ENCODE data around the gene MET. TPM values are rescaled to one million over a fixed set of nuclear protein-coding genes. Genes with fewer than 3 reads are reported as not detected.

The MET gene
- total RNA-seq, 1 donor from 2014 or later: 59.4 TPM

DNA sequence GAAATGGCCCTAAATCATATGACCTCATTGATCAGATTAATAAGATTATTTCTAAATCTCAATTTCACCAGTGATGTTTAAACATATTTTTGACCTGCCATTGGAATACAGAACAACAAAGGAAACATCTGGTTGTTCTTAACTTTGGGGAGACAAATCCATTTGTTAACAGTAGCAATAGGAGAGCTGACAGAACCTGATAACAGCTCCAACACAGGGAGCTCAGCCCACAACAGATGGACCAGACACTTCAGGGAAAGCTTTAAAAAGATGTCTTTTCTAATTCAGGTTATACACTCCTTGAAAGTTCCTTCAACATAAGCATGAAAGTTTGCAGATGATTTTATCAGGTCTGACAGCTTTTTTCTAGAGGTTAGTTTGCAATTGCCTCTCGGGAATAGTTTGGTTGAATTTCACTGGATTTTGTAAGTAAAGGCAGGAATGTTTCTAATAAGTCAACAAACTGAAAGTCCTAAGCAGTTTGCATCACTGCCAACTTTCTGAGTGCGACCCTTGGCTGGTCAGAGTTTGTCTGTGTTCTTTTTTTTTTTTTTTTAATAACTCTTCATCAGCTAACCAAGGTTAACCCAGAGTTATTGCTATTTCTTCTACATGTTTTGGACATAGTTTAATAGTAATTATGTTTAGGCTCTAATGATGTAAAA is 6.5 kb upstream of the MET start:
- DNase-seq (ENCODE audit: low spot score): no peak

DNA sequence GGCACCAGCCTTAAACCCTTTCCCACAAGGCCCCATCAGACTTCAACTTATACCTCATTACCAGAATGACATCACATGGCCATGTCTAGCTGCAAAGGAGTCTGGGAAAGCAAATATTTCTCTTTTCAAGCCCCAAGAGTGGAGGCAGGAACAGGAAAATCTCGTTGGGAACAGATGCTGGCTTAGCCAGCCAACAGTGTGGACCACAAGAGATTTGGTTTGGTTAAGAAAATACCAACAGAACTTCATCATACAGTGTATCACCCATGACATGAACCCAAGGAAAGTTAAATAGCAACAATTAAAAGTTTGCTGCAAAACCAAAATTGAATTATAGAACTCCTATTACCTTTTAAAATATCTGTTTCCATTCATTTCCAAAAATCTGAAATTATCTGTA is 2.2 kb upstream of the MET start:
- DNase-seq (ENCODE audit: low spot score): no peak

DNA sequence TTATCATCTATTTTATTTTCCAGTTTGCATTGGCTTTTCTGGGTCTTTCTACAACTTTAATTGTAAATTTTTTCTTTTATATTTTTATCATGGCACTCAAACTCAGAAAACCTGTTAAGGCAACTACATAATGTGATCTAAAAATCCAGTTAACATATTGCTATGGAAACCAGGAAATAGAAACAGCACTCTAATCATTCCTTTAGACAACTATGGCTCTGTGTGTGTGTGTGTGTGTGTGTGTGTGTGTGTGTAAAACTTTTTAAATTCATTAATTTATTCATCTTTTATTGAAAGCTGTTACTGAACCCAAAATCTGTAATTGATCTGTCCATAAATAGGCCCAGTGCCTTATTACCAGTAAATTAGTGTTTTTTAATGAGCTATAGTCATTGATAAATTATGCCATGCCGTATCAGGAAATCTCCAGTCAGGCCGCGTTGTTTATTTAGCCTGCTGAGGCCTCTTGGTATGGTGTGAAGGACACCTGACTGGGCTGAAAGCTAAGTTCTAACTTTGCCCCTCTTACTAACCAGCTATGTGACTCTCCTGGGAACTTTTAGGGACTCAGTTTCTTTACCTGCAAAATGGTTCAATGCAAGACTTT is 1.5 kb upstream of the MET start:
- no peak for DNase-seq (ENCODE audit: low spot score)

DNA sequence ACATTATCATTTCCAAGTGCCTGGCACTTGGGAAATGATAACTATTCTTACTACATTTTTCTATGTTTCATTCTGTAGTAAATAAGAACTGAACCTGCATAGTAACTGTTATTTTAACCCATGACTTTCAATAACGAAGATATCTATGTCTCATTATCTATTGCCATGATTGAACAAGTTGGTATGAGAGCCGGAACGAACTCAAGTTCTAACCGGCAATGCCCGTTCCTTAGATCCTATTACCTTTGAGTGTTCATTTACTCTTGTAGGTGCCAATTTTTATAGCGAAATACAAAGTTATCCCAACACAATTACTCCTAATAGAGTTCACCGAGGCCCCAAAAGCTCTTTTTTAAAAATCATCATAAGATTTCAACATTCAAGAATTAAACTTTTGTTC is 885 bp upstream of the MET start:
- DNase-seq (ENCODE audit: low spot score): no peak

DNA sequence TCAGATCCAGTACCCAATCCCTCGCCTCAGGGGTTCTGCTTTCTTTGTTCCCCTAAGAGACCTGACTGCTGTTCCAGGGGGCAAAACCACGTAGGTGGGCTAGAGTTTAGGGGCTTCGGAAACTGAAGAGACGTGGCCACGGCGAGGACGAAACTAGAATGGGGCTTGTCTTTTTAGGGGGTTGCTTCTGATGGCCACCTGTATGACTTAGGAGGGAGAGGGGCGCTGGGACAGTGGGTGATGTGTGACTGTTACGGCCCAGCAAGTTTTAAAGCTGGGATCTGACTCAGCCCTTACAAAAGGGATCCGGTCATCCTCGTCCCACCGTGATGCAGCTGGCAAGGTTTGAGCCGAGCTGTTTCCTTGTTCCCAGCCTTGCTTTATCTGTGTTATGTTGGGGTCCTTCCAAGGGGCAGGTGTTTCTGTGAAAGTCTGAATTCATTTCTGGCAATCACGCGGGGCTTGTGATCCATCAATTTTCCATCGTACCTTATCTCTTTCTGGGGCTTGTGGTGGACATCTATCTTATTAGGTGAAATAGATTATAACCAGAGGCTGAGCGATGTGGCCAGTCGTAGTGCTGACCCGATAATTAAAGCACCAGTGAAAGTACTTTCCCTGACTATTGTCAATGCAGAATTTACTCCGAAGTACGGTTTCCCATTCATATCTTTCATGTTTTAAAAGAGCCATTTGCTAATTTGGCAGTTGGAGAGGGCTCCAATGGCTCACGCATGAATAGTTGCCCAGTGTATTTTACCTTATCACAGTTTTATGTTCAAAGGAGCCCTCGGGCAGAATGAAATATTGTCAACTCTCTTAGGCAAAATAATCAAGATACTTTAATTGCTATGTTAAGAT is 830 bp downstream of the MET start:
- no peak for DNase-seq (ENCODE audit: low spot score)

DNA sequence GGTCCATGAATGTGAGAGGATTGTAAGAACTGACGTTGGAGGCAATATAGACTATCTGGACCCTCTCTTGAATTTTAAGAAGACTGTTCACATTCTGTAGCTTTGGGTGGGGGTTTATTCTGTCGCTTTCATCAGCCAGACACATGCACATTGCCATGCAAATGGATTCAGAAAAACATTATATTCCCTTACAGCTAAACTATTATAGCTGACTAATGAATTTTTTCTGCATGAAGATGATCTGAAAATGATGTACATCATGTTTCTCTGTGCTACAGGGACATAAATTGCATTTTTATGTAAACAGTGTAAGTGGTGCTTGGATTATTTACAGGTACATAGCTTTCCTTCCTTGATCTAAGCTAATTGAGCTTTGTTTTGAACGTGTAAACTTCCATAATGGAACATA is 1.5 kb downstream of the MET start:
- DNase-seq (ENCODE audit: low spot score): no peak

DNA sequence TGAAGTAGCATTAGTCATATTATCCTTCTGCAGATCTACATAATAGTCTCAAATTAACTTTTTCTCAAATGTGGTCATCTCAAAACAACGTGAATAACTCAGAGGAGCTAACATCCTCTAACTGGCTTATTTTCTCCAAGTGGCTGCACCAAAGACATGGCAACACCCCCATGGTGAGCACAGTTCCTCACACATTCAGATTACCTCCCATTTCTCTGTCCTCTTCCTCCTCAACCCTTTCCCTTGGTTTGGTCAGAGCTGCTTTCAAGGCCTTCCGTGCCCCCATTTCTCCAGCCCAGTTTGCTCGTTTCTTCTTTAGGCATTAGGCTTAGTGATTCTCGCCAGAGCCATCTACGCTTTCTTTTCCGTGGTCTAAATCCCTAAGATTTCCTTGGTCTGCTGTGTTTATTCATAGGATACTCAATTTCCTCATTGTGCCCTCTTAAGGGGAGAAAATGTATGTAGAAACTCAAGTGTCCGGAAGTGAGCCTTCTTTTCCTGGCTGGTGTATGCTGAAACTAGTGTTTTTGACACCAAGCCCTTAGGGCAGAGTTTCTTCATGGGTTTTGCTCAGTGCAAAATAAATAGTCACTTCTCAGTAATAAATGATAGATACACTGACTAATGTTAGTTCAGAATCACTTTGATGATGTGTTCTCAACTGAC is 2.6 kb downstream of the MET start:
- no peak for DNase-seq (ENCODE audit: low spot score)

DNA sequence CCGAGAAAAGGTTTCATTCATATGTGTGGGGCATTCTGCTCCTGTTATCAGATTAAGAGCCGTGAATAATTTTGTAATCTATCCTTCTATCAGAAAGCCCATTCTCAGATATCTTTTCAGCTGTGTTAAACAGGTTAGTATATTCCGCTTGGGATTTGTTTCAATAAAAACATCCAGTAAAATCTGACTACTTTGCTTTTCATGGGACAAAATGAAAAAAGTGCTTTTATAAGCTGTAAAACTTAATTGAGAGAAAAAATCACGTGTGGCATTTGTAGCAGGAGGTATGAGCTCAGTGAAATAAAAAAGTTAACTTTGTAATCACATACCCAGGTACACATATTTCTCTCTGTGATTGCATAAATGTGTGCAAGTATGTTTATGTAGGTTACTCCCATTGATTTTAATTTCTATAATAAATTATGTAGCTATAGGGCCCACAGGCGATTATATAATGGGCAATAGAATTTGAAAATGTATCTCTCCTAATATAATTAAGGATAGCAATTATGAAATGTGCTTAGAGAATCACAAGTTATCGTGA is 3.9 kb downstream of the MET start:
- no peak for DNase-seq (ENCODE audit: low spot score)

DNA sequence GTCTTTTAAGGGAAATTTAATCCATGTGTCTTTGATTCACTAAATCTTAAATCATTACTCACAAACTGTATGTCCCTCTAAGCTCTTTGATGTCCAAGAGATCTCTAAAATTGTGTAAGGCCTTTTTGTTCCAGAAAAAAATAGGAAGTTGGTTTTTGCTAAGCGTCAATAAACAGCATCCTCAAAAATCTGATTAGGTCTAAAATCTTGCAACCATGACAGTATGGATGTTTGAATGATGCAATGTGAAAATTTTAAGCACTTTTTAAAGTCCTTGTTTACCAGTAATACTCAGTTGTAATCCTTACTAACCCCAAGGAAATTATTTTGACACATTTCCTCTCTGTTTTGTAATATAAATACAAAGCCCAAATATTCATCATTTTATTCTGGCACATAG is 6.8 kb downstream of the MET start:
- no peak for DNase-seq (ENCODE audit: low spot score)

DNA sequence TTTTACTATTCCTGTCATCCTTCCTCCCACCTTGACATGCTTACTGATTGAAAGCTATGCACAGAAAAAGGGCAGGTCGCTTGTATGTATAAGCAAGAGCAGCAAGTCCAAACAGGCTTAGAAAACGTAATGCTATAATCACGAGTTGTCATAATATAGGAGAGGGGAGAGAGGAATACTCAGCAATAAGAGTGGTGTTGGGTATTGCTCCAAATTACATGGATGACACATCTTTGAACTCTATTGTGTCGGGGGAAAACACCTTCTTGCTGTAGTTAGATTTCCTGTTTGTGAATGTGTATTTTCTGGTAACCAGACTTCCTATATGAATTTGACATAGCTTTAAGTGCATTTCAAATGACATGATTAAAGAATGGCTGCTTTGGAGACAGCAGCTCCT is 7.5 kb downstream of the MET start:
- DNase-seq (ENCODE audit: low spot score): no peak

DNA sequence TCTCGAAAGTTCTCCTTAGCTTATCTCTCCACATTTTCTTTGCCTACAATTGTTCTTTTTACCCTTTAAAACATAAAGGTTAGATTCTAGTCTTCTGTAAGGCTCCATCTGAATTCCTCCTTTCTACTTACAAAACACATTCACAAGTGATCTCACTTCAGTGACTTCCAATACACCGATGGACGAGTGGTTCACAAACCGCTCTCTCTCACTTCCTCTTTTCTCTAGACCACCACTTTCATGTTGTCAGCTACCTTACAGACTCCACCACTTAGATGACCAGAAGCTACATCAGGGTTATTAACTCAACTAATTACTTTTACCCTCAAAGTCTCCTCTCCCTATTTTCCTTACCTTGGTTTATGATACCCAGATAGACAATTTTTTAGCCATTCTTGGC is 11.8 kb downstream of the MET start:
- no peak for DNase-seq (ENCODE audit: low spot score)

DNA sequence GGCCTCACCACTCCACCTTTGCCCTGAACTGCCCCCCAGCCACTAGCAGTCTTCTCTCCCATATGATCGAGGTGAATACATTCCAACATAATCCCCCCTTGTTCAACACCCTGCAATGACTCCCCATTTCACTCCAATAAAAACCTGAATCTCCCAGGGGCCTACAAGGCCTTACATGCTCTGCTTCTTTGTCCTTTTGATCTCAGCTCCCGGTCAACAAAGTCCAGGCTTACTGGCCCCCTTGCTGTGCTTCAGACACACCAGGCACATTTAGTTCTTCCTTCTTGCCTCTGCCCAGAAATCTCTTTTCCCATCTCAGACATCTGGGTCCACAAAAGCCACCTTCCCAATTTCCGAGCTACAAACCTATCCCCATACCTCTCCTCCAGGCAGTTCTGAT is 14.0 kb downstream of the MET start:
- DNase-seq (ENCODE audit: low spot score): no peak

DNA sequence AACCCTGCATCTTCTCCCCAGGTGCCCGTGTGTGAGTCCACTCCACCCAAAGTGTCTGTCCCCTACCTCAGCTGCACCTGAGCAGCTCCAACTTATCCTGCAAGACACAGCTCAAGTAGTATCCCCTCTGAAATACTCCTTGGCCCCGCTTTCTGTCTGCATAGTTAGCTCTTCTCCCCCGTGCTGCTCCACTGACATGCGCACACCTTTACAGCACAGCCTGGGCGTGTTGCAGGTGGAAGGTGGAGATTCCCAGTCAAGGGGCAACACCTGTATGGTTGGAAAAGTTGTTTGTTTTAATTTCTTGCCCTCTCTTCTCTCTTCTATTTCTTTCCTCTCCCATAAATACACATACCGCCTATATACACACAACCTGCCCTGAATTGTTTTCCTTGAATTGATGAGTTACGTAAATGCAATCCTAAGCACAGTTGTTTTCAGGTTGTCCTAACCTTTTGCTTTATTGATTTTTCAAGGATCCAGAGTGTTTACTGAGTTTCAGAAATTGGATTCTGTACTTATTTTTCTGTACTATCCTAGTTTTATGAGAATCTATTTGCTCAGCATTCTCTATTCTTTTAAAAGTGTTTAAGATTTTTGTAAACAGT is 14.9 kb downstream of the MET start:
- DNase-seq (ENCODE audit: low spot score): no peak

DNA sequence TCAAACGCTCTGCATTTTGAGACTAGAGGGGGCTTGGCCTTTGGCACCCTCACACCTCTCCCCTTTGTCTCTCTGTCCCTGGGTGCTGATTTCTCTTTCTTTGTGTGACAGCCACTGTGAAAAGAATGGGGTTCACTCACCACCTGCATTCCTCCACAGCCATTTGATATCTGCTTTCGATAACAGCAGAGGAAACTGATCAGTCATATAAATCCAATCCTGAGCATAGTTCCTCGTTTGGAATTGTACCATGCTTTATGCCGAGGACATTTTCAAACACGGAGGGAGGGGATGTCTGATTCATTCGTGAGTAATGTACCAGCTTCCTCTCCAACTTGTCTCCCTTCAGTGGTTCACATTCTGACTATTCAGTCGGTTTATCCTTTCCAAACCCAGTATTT is 15.8 kb downstream of the MET start:
- no peak for DNase-seq (ENCODE audit: low spot score)

DNA sequence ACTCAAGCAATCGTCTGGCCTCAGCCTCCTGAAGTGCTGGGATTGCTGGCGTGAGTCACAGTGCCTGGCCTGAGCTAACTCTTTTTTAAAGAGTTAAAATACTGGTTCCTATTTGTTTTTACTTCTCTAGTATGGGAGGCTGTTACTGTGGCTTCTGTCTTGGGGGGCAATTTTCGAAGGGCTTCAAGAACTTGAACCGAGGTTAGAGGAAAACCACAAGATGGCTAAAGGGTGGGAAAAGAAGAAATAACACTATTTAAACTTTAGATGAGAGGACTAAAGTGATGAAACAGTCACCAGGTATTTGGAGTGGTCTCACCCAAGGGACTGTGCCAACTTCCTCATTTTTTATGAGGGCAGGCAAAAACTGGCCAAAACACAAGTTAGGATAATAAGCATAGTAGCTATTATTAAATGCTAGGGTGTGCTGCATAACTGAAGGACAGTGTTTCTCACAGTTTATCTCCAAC is 17.8 kb downstream of the MET start:
- DNase-seq (ENCODE audit: low spot score): no peak

DNA sequence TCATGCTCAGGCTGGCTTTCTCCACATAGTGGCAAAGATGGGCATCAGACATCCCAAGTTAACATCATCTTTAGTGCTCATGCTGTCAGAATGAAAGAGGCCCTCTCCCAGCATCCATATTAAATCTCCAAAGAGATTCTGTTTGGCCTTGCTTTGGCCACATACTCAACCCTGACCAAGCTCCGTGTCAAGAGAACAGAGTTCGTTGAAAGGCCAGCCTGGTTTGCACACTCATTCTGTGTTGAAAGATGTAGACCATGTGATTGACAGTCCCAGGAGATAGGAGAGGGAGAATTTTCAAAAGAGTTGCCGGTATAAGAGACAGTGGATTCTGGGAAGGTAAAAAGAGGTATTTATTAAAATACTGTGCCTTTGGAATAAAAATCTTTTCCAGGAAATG is 19.7 kb downstream of the MET start:
- no peak for DNase-seq (ENCODE audit: low spot score)

DNA sequence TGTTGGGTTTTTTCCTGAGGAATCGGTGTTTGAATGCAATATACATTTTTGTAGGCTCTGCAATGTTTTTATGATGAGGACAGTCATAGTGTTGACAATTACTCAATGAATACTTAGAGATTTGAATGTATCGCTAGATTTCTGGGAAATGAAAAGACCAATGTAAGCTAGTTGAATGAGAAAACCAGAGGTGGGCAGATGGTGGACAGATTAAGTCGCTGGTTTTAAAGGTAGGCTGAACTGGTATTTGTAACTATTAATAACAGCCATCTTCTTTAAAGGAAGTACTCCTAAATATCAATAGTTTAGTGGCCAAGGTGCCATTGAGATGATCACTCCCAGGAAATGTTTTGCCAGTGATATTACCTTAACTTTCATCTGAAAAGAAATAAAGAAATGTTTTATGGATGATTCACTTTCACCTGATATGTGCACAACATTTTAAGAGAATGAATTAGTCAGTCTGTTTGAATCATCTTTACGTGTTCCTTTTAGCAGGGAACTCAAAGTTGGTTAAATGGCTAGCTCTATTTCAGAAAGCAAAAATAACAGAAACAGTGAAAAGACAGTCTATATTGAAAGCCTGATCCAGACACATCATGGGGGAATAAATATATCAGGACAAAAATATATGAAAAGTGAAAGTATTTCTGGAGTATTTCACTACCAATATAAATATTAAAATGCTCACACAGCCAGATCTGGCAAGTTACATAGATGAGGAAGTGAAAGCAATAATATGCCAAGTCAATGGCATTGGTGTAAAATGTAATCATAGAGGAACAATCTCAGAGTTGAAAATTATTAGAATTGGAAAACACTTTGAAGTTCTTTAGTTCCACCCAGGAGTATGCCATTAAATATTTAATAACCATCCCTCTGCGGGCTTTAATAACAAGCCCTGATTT is 20.7 kb downstream of the MET start:
- no peak for DNase-seq (ENCODE audit: low spot score)

DNA sequence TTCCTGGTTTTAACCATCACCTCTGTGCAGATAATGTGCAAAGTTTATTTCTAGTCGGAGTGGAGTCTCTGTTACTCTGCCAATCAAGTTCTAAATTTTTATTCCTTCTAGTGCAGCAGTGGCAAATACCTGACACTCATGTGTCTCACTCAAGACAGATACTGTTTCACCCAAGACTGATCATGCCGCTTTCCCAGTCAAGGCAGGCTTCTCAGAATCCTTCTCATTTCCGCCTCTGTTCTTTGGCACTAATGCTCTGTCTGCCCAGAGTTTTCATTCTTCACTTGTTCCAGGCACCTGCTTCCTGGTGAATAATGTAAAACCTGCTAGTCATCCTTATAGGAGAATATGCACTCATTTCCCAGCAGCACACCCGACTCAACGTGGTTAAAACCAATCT is 24.7 kb downstream of the MET start:
- DNase-seq (ENCODE audit: low spot score): no peak

DNA sequence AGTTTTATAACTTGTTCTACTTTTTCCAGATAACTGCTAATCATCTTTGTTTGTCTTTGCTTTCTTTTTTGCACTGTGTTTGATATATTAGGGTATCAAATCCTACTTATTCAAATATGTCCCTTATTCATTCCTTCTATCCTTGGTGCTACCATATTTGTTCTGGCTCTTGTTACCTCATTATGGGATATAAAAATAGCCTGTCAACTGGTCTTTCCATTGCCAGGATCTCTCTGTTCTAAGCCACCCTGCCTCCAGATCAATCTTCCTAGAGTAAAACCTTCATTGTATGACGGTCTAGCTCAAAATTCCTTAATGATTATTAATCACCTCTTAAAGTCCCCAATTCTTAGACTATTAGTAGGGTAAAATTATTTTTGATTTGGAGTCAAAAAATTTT is 25.2 kb downstream of the MET start:
- DNase-seq (ENCODE audit: low spot score): no peak

DNA sequence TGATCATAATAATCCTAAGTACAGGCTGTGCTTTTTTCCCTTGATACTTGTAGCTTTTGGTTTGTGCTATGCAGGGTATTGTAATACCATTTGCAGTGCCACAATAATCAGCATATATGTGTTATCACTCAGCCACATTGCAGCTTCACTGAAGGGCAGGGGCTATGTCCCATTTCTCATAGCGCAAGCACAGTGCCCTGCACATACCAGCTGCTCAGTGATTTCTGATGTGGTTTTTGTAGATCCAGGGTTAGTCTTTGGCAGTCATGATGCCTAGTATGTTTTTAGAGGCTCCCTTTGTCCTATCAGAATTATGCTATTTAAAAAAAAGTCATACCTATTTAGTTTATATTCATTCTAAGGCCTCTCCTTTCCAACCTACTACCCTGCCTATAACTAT is 25.8 kb downstream of the MET start:
- DNase-seq (ENCODE audit: low spot score): no peak

DNA sequence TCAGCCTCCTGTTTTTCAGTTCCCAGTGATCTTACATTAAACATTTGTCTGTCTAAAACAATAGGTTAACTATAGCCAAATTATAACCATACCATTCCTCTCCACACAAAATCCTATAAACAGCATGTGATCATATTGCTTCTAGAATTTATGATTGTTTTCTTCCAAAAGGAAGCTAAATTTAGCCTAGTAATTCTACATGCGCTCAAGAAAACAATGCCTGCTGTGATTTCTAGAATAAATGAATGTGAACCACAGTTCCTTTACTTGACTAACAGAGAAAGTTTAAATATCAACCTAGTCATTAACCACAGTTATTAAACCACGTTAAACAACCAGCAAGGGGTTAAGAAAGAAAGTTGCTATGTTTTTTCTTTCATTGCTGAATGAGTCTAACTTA is 26.4 kb downstream of the MET start:
- DNase-seq (ENCODE audit: low spot score): no peak
